Islet precursor cell (in vitro differentiated cells): ENCODE results near the gene ZNF302.

ENCODE experiments used
- DNase-seq: peaks from one replicate; pipeline ENCODE4 v3.0.0-alpha.2; 2018

Gene ZNF302

GRCh38 chr19:34733746-34734536 lies 56.5 kb downstream of the ZNF302 start, which contains the start of gene ZNF181:
Gene ZNF181, plus strand, starts transcription at chr19:34734243. Its CDS starts 795 bp downstream, at chr19:34735038.
- peak; percentile 96 for DNase-seq

GRCh38 chr19:34734537-34735103 lies 57.1 kb downstream of the ZNF302 start:
- DNase-seq: no peak
